IMR-90 (cell line): ENCODE results near the gene TTC39A. TPM values are rescaled to one million over a fixed set of nuclear protein-coding genes. Genes with fewer than 3 reads are reported as not detected.

Experiments used
- ATAC-seq: fragments of 200-7000 bp; cut with Tn5 transposase; 2 replicates; pipeline ENCODE4 v1.9.1; 2020; ENCODE audit warnings: low read depth, mild to moderate bottlenecking, moderate library complexity
- BruUV-seq: library from RNA; stranded (reverse); fragments of 400-500 nt; replicated peaks from 2 replicates; lab custom pipeline; 2021; lab: Mats Ljungman, UMichigan
- CTCF ChIA-PET: fragments of 300-600 bp; formaldehyde crosslinking; extraction: SDS; loops from one replicate; lab custom pipeline; 2021; ENCODE audit warnings: antibody characterized with exemption; lab: Yijun Ruan, JAX
- POLR2A ChIA-PET: fragments of 300-600 bp; sonication (Branson Sonifier 250); formaldehyde crosslinking; loops from one replicate; lab custom pipeline; 2022; ENCODE audit warnings: antibody characterized with exemption; ENCODE audit not compliant: unreplicated experiment; lab: Charles Lee
- DNase-seq: peaks from one replicate; pipeline ENCODE4 v3.0.0; 2013
- H2AFZ ChIP-seq: replicated peaks from 2 replicates; pipeline ENCODE3; 2013; ENCODE audit warnings: low read length, mild to moderate bottlenecking; ENCODE audit not compliant: poor library complexity
- H2AK5ac ChIP-seq: 2 replicates; pipeline ENCODE4 v1.6.1; 2013; ENCODE audit warnings: low read depth, low read length, inconsistent platforms
- H2AK9ac ChIP-seq: replicated peaks from 2 replicates; pipeline ENCODE3; 2013; ENCODE audit warnings: mild to moderate bottlenecking, low read depth, low read length, moderate library complexity; ENCODE audit not compliant: poor library complexity
- H2BK120ac ChIP-seq: 2 replicates; pipeline ENCODE4 v1.6.1; 2013; ENCODE audit warnings: low read depth, low read length, inconsistent platforms
- H2BK15ac ChIP-seq: 3 replicates; pipeline ENCODE4 v1.6.1; 2013; ENCODE audit warnings: low read depth, low read length, inconsistent platforms
- H2BK20ac ChIP-seq: 2 replicates; pipeline ENCODE4 v1.6.1; 2013; ENCODE audit warnings: low read depth, mild to moderate bottlenecking, inconsistent platforms, low read length, moderate library complexity
- H2BK5ac ChIP-seq: 2 replicates; pipeline ENCODE4 v1.6.1; 2013; ENCODE audit warnings: mild to moderate bottlenecking, low read depth, low read length, inconsistent platforms; ENCODE audit not compliant: poor library complexity, severe bottlenecking
- H3K14ac ChIP-seq: replicated peaks from 2 replicates; pipeline ENCODE4 v1.6.1; 2013; ENCODE audit warnings: low read depth, low read length, inconsistent platforms
- H3K18ac ChIP-seq: 2 replicates; pipeline ENCODE4 v1.6.1; 2013; ENCODE audit warnings: low read depth, low read length, control low read depth
- H3K23ac ChIP-seq: 2 replicates; pipeline ENCODE4 v1.6.1; 2013; ENCODE audit warnings: low read depth, low read length, inconsistent platforms
- H3K27ac ChIP-seq: 2 replicates; pipeline ENCODE4 v1.5.1; 2013; ENCODE audit warnings: mild to moderate bottlenecking, control low read depth, low read length; ENCODE audit not compliant: insufficient read depth
- H3K27me3 ChIP-seq: 2 replicates; pipeline ENCODE4 v1.6.1; 2013; ENCODE audit warnings: low read length; ENCODE audit not compliant: control insufficient read depth, insufficient read depth
- H3K36me3 ChIP-seq: 2 replicates; pipeline ENCODE4 v1.6.1; 2013; ENCODE audit warnings: low read length, mixed read lengths; ENCODE audit not compliant: control insufficient read depth, insufficient read depth
- H3K4ac ChIP-seq: 2 replicates; pipeline ENCODE4 v1.6.1; 2013; ENCODE audit warnings: low read depth, low read length, inconsistent platforms
- H3K4me1 ChIP-seq: 2 replicates; pipeline ENCODE4 v1.6.1; 2013; ENCODE audit warnings: low read length, mixed read lengths; ENCODE audit not compliant: control insufficient read depth, insufficient read depth
- H3K4me2 ChIP-seq: 2 replicates; pipeline ENCODE4 v1.6.1; 2013; ENCODE audit warnings: low read depth, mild to moderate bottlenecking, control low read depth, low read length, moderate library complexity
- H3K4me3 ChIP-seq: 2 replicates; pipeline ENCODE4 v1.5.1; 2013; ENCODE audit warnings: low read depth, mild to moderate bottlenecking, control low read depth, low read length, moderate library complexity; ENCODE audit not compliant: insufficient read depth
- H3K56ac ChIP-seq: 2 replicates; pipeline ENCODE4 v1.6.1; 2013; ENCODE audit warnings: low read length, inconsistent platforms; ENCODE audit not compliant: insufficient read depth; ENCODE audit errors: extremely low read depth
- H3K79me1 ChIP-seq, 2 experiments: 2 replicates each; pipeline ENCODE4 v1.6.1; 2013; ENCODE audit warnings: low read length in 2 of 2, inconsistent platforms in 1 of 2, low read depth in 1 of 2
- H3K9ac ChIP-seq: 2 replicates; pipeline ENCODE4 v1.6.1; 2013; ENCODE audit warnings: low read depth, low read length, control low read depth
- H3K9me1 ChIP-seq: 2 replicates; pipeline ENCODE4 v1.6.1; 2013; ENCODE audit warnings: low read length, inconsistent platforms; ENCODE audit not compliant: insufficient read depth
- H3K9me3 ChIP-seq: 2 replicates; pipeline ENCODE4 v1.6.1; 2013; ENCODE audit warnings: low read length; ENCODE audit not compliant: control insufficient read depth, insufficient read depth
- H4K20me1 ChIP-seq: 2 replicates; pipeline ENCODE4 v1.6.1; 2013; ENCODE audit warnings: low read length, inconsistent platforms; ENCODE audit not compliant: insufficient read depth
- H4K5ac ChIP-seq: 2 replicates; pipeline ENCODE4 v1.6.1; 2013; ENCODE audit warnings: mild to moderate bottlenecking, low read depth, low read length, control low read depth
- H4K8ac ChIP-seq, 2 experiments: 2 replicates each; pipeline ENCODE4 v1.6.1; 2013; ENCODE audit warnings: low read depth in 2 of 2, low read length in 2 of 2, control low read depth in 1 of 2, inconsistent platforms in 1 of 2
- H4K91ac ChIP-seq: 2 replicates; pipeline ENCODE4 v1.6.1; 2013; ENCODE audit warnings: low read depth, low read length, inconsistent platforms; ENCODE audit not compliant: insufficient read depth
- BHLHE40 ChIP-seq: fragments of 150-350 bp; IDR thresholded peaks from 2 replicates; pipeline ENCODE4 v1.6.1; 2016; ENCODE audit warnings: mild to moderate bottlenecking, low read depth, low read length
- CHD1 ChIP-seq: IDR thresholded peaks from 2 replicates; pipeline ENCODE4 v1.6.1; 2012; ENCODE audit warnings: low read depth, low read length, improper control_type of control experiment
- MAFK ChIP-seq: IDR thresholded peaks from 2 replicates; pipeline ENCODE4 v1.6.1; 2012; ENCODE audit warnings: low read depth, low read length, improper control_type of control experiment
- MAZ ChIP-seq: IDR thresholded peaks from 2 replicates; pipeline ENCODE4 v1.6.1; 2012; ENCODE audit warnings: low read depth, mild to moderate bottlenecking, low read length, improper control_type of control experiment, moderate library complexity, borderline replicate concordance
- MXI1 ChIP-seq: IDR thresholded peaks from 2 replicates; pipeline ENCODE4 v1.6.1; 2012; ENCODE audit warnings: low read depth, mild to moderate bottlenecking, low read length, moderate library complexity, borderline replicate concordance
- POLR2A ChIP-seq: IDR thresholded peaks from 2 replicates; pipeline ENCODE4 v1.6.1; 2012; ENCODE audit warnings: mild to moderate bottlenecking, low read depth, low read length
- RAD21 ChIP-seq: IDR thresholded peaks from 2 replicates; pipeline ENCODE4 v1.6.1; 2012; ENCODE audit warnings: low read length, improper control_type of control experiment
- RCOR1 ChIP-seq: IDR thresholded peaks from 2 replicates; pipeline ENCODE4 v1.6.1; 2012; ENCODE audit warnings: mild to moderate bottlenecking, low read length, improper control_type of control experiment; ENCODE audit not compliant: insufficient replicate concordance
- RFX5 ChIP-seq: IDR thresholded peaks from 2 replicates; pipeline ENCODE4 v1.8.0; 2012; ENCODE audit warnings: low read depth, mild to moderate bottlenecking, low read length, moderate library complexity
- SMC3 ChIP-seq: fragments of 150-350 bp; IDR thresholded peaks from 2 replicates; pipeline ENCODE4 v1.6.1; 2016; ENCODE audit warnings: low read depth, mild to moderate bottlenecking, antibody characterized with exemption, low read length, moderate library complexity
- WGBS, 2 experiments: methylation state at CpG; one replicate each; pipeline versions ENCODE4 v1.1.5 to v1.1.7; 2013; ENCODE audit warnings: missing lambda C conversion rate in 2 of 2; ENCODE audit not compliant: insufficient read length in 1 of 2; ENCODE audit errors: extremely low coverage in 2 of 2; 5-methylcytosine and 5-hydroxymethylcytosine counted together
- dilution Hi-C: fragments of 300-500 bp; cut with HindIII; formaldehyde crosslinking; loops from one replicate; pipeline ENCODE4 v1.14.3; 2018; ENCODE audit warnings: low sequenced_read_pairs; ENCODE audit not compliant: unreplicated experiment
- in situ Hi-C: fragments of 300-500 bp; cut with MboI; formaldehyde crosslinking; loops from 3 replicates; pipeline ENCODE4 v1.14.3; 2019; ENCODE audit warnings: low sequenced_read_pairs, inconsistent platforms, mixed read lengths
- intact Hi-C: fragments of 100-400 bp; cut with micrococcal nuclease; formaldehyde crosslinking; loops from 2 replicates; pipeline ENCODE4 v1.10.0; 2022
- polyA plus RNA-seq, 3 experiments: library from polyadenylated mRNA; depleted of rRNA; stranded (reverse); fragments of >200 nt; gene quantifications; 2 replicates each; pipeline ENCODE4 v1.2.3, GENCODE V29; 2012; ENCODE audit warnings: low replicate concordance in 1 of 3
- total RNA-seq: library from RNA; depleted of rRNA; stranded (reverse); fragments of >200 nt; gene quantifications from 2 replicates; pipeline ENCODE4 v1.2.3, GENCODE V29; 2012
- TF ChIP-seq, protein P1 (sequence below): conservative IDR thresholded peaks from 2 replicates; pipeline ENCODE4 v1.5.1; 2012; ENCODE audit warnings: mild to moderate bottlenecking, low read depth, low read length, improper control_type of control experiment
- TF ChIP-seq, protein P2 (sequence below): fragments of 150-350 bp; IDR thresholded peaks from 2 replicates; pipeline ENCODE4 v1.6.1; 2017; ENCODE audit warnings: mild to moderate bottlenecking, antibody characterized with exemption, low read length, low read depth
- TF ChIP-seq, protein P3 (sequence below): fragments of 150-350 bp; IDR thresholded peaks from 2 replicates; pipeline ENCODE4 v1.6.1; 2016; ENCODE audit warnings: low read depth, mild to moderate bottlenecking, low read length, moderate library complexity, borderline replicate concordance

Gene TTC39A
- total and polyA plus RNA-seq, 2 of the 4 experiments (the other 2 are of a cell fraction), result 0.62 to 0.72 TPM

DNA sequence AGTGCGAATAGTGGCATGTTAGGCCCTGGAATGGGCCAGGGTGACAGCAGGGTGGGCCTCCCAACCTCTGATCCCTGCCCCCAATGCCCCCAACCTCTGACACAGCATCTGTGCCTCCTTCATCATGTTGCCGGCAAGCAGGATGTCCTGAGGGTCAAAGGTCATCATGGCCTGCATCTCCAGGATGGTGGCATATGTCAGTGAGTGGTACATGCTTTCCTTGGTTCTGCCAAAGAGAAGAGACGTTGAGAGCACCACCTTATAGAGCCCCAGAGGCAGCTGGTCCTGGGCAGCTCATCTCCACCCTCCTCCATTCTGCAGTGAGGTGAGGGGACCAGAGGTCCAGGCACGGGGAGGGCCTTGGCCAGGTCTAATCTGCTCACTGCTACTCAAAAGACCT, 17.6 kb downstream of the TTC39A start:
- in situ Hi-C loops (no loop called here), intact Hi-C loops (no loop called here), dilution Hi-C loops (no loop called here)
- Histone ChIP-seq H3K23ac (no peak overlapping the region), H3K4ac (0 out of 2 replicates have a peak overlapping the region, but pooled peaks have one; percentile 5), H4K5ac (no peak overlapping the region), H3K4me1 (peaks cover 10% of the 10 kb centered on the region), H3K79me1 (no peaks in the 10 kb centered on the region), H3K27me3 (no peaks in the 10 kb centered on the region), H3K9ac (no peak overlapping the region), H4K20me1 (no peaks in the 10 kb centered on the region), H3K4me3 (no peak overlapping the region), H2BK20ac (no peak overlapping the region), H3K9me3 (no peaks in the 10 kb centered on the region), H2AK9ac (no peak overlapping the region), H2AFZ (peak overlapping the region; percentile 28), H4K8ac (no peak overlapping the region), H3K56ac (no peak overlapping the region), H2AK5ac (peak overlapping the region; percentile 60; the same call in 1 of the 2 replicates), H2BK15ac (no peak overlapping the region), H3K27ac (no peak overlapping the region), H3K9me1 (peaks cover 16% of the 10 kb centered on the region), H3K18ac (no peak overlapping the region), H4K91ac (no peak overlapping the region), H3K4me2 (no peak overlapping the region), H2BK5ac (no peak overlapping the region), H2BK120ac (no peak overlapping the region; the same call in 1 of the 2 replicates), H3K36me3 (no peaks in the 10 kb centered on the region), H3K14ac (no peak overlapping the region)
- ChIA-PET CTCF (no interaction called here), POLR2A (no interaction called here)
- no peak for TF ChIP-seq RFX5
- no peak for TF ChIP-seq BHLHE40
- no peak for TF ChIP-seq RAD21
- TF ChIP-seq MAZ, result no peak
- TF ChIP-seq POLR2A, result no peak
- TF ChIP-seq MXI1, result no peak
- TF ChIP-seq RCOR1, result no peak
- TF ChIP-seq, protein P1, sequence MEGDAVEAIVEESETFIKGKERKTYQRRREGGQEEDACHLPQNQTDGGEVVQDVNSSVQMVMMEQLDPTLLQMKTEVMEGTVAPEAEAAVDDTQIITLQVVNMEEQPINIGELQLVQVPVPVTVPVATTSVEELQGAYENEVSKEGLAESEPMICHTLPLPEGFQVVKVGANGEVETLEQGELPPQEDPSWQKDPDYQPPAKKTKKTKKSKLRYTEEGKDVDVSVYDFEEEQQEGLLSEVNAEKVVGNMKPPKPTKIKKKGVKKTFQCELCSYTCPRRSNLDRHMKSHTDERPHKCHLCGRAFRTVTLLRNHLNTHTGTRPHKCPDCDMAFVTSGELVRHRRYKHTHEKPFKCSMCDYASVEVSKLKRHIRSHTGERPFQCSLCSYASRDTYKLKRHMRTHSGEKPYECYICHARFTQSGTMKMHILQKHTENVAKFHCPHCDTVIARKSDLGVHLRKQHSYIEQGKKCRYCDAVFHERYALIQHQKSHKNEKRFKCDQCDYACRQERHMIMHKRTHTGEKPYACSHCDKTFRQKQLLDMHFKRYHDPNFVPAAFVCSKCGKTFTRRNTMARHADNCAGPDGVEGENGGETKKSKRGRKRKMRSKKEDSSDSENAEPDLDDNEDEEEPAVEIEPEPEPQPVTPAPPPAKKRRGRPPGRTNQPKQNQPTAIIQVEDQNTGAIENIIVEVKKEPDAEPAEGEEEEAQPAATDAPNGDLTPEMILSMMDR, result no peak
- no peak for TF ChIP-seq MAFK
- TF ChIP-seq, protein P2, sequence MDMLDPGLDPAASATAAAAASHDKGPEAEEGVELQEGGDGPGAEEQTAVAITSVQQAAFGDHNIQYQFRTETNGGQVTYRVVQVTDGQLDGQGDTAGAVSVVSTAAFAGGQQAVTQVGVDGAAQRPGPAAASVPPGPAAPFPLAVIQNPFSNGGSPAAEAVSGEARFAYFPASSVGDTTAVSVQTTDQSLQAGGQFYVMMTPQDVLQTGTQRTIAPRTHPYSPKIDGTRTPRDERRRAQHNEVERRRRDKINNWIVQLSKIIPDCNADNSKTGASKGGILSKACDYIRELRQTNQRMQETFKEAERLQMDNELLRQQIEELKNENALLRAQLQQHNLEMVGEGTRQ, result no peak
- no peak for TF ChIP-seq CHD1
- TF ChIP-seq, protein P3, sequence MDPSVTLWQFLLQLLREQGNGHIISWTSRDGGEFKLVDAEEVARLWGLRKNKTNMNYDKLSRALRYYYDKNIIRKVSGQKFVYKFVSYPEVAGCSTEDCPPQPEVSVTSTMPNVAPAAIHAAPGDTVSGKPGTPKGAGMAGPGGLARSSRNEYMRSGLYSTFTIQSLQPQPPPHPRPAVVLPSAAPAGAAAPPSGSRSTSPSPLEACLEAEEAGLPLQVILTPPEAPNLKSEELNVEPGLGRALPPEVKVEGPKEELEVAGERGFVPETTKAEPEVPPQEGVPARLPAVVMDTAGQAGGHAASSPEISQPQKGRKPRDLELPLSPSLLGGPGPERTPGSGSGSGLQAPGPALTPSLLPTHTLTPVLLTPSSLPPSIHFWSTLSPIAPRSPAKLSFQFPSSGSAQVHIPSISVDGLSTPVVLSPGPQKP, result no peak
- no peak for TF ChIP-seq SMC3
- WGBS, 2 experiments, result no CpG with 5 or more reads among the region's 4 CpGs
- DNase-seq (no peak), ATAC-seq (no peak)
- BruUV-seq, result no TSS peak
